ENCODE data around the gene APOL1.

- TF ChIP-seq, protein P1, sequence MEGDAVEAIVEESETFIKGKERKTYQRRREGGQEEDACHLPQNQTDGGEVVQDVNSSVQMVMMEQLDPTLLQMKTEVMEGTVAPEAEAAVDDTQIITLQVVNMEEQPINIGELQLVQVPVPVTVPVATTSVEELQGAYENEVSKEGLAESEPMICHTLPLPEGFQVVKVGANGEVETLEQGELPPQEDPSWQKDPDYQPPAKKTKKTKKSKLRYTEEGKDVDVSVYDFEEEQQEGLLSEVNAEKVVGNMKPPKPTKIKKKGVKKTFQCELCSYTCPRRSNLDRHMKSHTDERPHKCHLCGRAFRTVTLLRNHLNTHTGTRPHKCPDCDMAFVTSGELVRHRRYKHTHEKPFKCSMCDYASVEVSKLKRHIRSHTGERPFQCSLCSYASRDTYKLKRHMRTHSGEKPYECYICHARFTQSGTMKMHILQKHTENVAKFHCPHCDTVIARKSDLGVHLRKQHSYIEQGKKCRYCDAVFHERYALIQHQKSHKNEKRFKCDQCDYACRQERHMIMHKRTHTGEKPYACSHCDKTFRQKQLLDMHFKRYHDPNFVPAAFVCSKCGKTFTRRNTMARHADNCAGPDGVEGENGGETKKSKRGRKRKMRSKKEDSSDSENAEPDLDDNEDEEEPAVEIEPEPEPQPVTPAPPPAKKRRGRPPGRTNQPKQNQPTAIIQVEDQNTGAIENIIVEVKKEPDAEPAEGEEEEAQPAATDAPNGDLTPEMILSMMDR (IDR thresholded peaks at IDR 0.05) = no peak
- TF ChIP-seq POLR2A (IDR thresholded peaks at IDR 0.05; ENCODE audit: low read depth) = no peak
- TF ChIP-seq POLR2AphosphoS5 (IDR thresholded peaks at IDR 0.05) = no peak
Measured at GRCh38 chr22:36300396-36301212, 47.7 kb downstream of the APOL1 start.
